Measurements from ENCODE around the gene ANO3.

Gene ANO3

GRCh38 chr11:26465274-26465673 is 133.3 kb downstream of the ANO3 start:
- TF ChIP-seq CTCF (conservative IDR thresholded peaks at IDR 0.05; ENCODE audit: low read length) = no peak
- no peak for DNase-seq (ENCODE audit: low read depth)
- H3K4me3 ChIP-seq (ENCODE audit: low read length) = no peak overlapping the region

DNA sequence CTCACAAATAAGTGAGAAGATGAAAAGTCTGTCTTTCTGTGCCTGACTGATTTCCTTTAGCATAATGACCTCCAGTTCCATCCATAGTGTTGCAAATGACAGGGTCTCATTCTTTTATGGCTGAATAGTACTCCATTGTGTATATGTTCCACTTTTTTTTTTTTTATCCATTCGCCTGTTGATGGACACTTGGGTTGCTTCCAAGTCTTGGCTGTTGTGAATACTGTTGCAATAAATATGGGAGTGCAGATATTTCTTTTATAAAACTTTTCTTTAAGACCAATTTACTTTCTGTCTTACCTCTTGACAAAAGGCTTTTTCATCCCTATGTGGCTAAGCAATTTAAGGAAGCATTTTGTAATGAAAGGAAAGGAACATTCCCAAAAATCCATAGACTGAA is 135.6 kb downstream of the ANO3 start:
- no peak overlapping the region for H3K4me3 ChIP-seq (ENCODE audit: low read length)
- no peak for DNase-seq (ENCODE audit: low read depth)
- no peak for TF ChIP-seq CTCF (conservative IDR thresholded peaks at IDR 0.05; ENCODE audit: low read length)

DNA sequence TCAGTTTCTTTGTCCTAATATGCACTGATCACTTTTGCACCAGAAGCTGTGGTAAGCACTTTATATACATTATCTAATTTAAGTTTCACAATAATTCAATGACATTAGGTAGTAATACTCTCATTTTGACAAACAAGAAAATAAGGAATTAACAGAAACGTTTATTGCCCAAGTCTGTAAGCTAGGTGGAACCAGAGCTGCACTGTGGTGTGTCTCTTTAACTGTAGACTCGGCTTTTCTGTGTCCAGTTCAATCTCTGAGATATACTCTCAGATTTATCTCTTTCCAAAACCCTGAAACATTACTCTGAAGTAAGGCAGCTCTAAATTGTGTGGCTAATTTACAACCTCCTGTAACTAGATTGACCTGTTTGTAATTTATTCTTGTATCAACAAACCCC is 139.1 kb downstream of the ANO3 start:
- TF ChIP-seq CTCF (conservative IDR thresholded peaks at IDR 0.05; ENCODE audit: low read length) = no peak
- H3K4me3 ChIP-seq (ENCODE audit: low read length) = no peak overlapping the region
- no peak for DNase-seq (ENCODE audit: low read depth)

DNA sequence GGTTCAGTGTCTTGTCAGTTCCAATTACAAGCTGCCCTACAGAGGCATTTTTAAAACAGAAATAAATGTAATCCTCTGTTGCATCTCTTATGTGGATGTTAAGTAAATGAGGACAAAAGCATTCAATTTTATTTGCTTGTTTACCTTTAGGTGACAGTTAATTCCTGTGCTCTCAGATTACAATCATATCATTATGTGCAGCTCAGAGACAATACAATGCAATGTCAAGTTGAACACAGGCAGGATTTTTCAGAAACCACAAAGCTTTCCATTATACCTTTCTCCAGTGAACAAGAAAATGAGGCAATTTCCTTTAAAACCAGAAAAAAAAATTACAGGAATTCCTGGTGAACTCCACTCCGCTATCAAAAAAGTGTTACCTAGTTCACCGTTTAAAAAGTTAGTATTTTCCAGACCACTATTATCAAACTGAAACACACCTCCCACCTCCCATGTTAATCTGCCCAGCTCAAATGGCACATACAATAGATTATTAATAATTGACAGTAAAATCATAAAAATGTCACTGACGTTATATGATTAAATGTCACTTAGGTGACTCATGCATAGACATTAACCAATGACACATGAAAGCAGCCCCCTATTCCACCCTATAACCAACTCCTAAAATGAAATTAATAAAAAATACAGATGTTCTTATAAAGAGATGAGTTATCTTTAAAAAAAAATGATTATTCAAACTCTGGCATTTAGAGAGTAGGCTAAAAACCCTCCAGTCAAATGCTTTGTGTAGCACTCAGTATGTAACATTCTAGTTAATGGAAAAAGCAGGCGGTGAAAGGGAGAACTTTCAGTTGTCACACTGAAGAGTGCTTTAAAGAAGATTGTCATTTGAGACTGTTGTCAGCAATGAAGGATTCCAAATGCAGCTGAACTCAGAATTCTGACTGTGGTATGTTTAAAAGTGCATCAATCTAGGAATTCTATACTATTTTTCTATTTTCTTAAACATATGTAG is 141.6 kb downstream of the ANO3 start:
- no peak for TF ChIP-seq CTCF (conservative IDR thresholded peaks at IDR 0.05; ENCODE audit: low read length)
- no peak overlapping the region for H3K4me3 ChIP-seq (ENCODE audit: low read length)
- DNase-seq (ENCODE audit: low read depth) = no peak

DNA sequence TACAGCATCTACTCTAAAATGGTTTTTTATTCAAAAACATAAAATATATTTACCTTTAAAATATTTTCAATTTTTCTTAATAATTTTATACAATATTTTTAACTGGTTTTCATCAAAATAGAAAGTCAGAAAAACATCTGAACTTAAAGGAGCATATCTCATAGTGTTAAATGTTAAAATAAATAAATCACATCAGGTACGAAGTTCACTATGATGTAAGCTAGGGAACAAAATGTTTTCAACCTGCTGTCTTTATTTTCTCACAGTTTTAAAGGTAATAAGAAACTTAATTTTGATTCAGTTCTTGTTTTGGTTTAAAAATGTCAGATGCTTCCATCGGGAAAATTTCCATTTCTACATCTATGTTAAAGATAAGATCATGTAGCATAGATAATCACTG is 142.5 kb downstream of the ANO3 start:
- no peak for TF ChIP-seq CTCF (conservative IDR thresholded peaks at IDR 0.05; ENCODE audit: low read length)
- H3K4me3 ChIP-seq (ENCODE audit: low read length) = no peak overlapping the region
- no peak for DNase-seq (ENCODE audit: low read depth)

GRCh38 chr11:26477396-26477795 is 145.5 kb downstream of the ANO3 start:
- no peak for DNase-seq (ENCODE audit: low read depth)
- no peak for TF ChIP-seq CTCF (conservative IDR thresholded peaks at IDR 0.05; ENCODE audit: low read length)
- no peak overlapping the region for H3K4me3 ChIP-seq (ENCODE audit: low read length)

GRCh38 chr11:26478710-26479109 is 146.8 kb downstream of the ANO3 start:
- H3K4me3 ChIP-seq (ENCODE audit: low read length) = no peak overlapping the region
- no peak for TF ChIP-seq CTCF (conservative IDR thresholded peaks at IDR 0.05; ENCODE audit: low read length)
- DNase-seq (ENCODE audit: low read depth) = no peak

All from AG10803 (cell line).